Activated CD8-positive, alpha-beta memory T cell treated with anti-CD3 and anti-CD28 coated beads for 36 hours (primary cell): ENCODE measurements around the gene SLC6A14. TPM values are rescaled to one million over a fixed set of nuclear protein-coding genes. Genes with fewer than 3 reads are reported as not detected.

Experiments used
- CTCF ChIA-PET: fragments of 350-600 bp; sonication (Branson Sonifier 250); formaldehyde crosslinking; loops from one replicate; lab custom pipeline; 2021; ENCODE audit warnings: antibody characterized with exemption; lab: Charles Lee
- POLR2A ChIA-PET: fragments of 350-600 bp; sonication (Branson Sonifier 250); formaldehyde crosslinking; loops from one replicate; lab custom pipeline; 2021; ENCODE audit warnings: antibody characterized with exemption; lab: Charles Lee
- total RNA-seq, 2 experiments: library from RNA; stranded (reverse); gene quantifications; one replicate each; pipeline ENCODE4 v1.2.3, GENCODE V29; 2021

SLC6A14 gene, protein sequence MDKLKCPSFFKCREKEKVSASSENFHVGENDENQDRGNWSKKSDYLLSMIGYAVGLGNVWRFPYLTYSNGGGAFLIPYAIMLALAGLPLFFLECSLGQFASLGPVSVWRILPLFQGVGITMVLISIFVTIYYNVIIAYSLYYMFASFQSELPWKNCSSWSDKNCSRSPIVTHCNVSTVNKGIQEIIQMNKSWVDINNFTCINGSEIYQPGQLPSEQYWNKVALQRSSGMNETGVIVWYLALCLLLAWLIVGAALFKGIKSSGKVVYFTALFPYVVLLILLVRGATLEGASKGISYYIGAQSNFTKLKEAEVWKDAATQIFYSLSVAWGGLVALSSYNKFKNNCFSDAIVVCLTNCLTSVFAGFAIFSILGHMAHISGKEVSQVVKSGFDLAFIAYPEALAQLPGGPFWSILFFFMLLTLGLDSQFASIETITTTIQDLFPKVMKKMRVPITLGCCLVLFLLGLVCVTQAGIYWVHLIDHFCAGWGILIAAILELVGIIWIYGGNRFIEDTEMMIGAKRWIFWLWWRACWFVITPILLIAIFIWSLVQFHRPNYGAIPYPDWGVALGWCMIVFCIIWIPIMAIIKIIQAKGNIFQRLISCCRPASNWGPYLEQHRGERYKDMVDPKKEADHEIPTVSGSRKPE
- not detected for total RNA-seq

DNA sequence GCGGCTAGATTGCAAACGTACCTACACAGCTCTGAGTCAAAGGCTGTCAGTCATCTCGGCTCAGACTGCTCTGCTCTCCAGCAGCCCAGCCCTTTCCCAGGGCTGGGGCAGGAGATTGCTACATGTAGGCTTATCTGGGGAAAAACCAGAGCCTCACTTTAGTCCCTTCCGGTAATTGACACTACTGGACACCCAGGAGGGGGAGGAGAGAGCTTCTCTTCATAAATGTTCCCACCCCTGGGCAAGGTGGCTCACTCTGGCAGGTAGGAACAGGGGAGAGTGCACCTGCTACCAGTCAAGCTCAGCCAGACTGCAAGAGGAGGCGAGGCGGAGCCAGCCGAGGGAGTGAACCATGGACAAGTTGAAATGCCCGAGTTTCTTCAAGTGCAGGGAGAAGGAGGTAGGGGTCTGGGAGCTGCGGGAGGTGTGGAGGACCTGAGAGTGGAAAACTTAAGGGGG, at the start of gene SLC6A14:
Gene SLC6A14 (plus strand): TSS at position 249 of the 459 bp plus-strand sequence. CDS start 104 bp downstream, at position 353.
- ChIA-PET POLR2A (no interaction called here), CTCF (no interaction called here)

- ChIA-PET POLR2A (no interaction called here), CTCF (no interaction called here)
Measured at GRCh38 chrX:116395752-116396151, 40.7 kb upstream of the SLC6A14 start.

- POLR2A ChIA-PET: no interaction called here
- CTCF ChIA-PET: no interaction called here
Measured at GRCh38 chrX:116399681-116400080, 36.7 kb upstream of the SLC6A14 start.

- POLR2A ChIA-PET: no interaction called here
- CTCF ChIA-PET: no interaction called here
Measured at GRCh38 chrX:116409219-116409618, 27.2 kb upstream of the SLC6A14 start.

DNA sequence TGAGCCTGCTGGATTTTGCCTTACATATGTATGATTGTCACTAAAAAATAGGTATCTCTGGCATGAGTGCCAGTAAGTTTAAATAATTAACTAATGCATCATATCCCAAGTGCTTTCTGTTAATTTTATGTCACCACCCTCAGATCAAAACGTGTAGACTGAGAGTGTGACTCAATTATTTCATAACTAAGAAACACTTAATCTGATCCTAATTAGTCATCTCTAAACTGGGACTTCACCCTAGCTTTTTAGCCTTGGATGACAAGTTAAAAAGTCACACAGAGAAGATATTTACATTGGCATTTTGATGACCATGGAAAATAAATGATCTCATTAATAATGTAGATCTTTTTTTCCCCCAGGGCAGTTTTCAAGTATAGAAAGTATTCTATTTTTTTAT, 23.1 kb upstream of the SLC6A14 start:
- ChIA-PET CTCF (no interaction called here), POLR2A (no interaction called here)

GRCh38 chrX:116417214-116417613, 19.2 kb upstream of the SLC6A14 start:
- CTCF ChIA-PET: no interaction called here
- POLR2A ChIA-PET: no interaction called here

- POLR2A ChIA-PET: no interaction called here
- CTCF ChIA-PET: no interaction called here
Measured at GRCh38 chrX:116417968-116418367, 18.4 kb upstream of the SLC6A14 start.

DNA sequence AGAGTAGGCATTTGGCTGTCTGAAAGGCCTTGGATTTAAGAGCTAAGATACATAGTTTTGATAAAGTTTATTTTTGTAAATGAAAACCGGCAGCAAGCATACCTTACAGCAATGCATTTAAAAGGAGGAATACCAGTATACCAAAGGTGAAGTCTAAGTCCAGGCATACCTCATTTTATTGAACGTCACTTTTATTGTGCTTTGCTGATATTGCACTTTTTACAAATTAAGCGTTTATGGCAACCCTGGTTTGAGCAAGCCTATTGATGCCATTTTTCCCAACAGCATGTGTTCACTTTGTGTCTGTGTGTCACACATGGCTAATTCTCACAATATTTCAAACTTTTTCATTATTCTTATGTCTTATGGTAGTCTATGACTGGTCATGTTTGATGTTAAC, 8.4 kb upstream of the SLC6A14 start:
- POLR2A ChIA-PET: no interaction called here
- CTCF ChIA-PET: no interaction called here

GRCh38 chrX:116435597-116435996, 809 bp upstream of the SLC6A14 start:
- ChIA-PET POLR2A (no interaction called here), CTCF (no interaction called here)

GRCh38 chrX:116449156-116449555, 12.8 kb downstream of the SLC6A14 start:
- POLR2A ChIA-PET: no interaction called here

DNA sequence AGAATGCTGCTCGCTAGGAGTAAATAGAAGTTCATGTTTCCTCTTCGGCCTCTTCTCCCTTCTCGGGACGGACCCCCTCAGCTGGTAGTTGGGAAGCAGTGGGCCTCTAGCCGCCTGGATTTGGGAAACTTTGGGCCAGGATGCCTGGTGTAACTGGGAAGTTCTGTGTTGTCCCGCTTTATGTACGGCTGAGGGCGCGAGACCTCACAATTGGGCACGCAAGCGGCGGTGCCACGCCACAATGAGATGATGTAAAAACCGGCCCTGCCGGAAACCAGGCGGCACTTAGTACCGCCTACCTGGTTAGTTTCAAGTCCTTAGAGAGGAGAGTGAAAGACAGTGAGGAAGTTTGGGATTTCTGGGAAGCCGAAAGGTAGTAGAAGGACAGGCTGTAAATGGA, 26.4 kb downstream of the SLC6A14 start, which contains the start of gene CT83:
Gene CT83 (minus strand): TSS at position 155 of the 400 bp plus-strand sequence. CDS start 120 bp downstream, at position 35.
- CTCF ChIA-PET: no interaction called here
- POLR2A ChIA-PET: no interaction called here

More at GRCh38 chrX:116449156-116449555, 12.8 kb downstream of the SLC6A14 start:
- CTCF ChIA-PET: no interaction called here

DNA sequence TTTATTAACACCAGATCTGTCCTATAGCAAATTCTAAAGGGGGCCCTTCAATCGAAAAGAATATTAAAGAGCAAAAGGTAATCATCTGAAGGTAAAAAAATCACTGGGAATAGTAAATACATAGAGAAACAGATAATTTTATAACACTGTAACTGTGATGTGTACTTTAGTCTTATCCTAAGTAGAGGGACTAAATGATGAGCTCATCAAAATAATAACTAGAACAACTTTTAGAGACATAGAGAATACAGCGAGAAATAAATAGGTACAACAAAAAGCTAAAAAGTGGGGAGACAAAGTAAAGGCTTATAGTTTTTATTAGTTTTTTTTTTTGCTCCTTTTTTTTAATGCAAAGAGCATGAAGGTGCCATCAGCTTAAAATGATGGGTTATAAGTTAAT, 43.7 kb downstream of the SLC6A14 start:
- ChIA-PET CTCF (no interaction called here), POLR2A (no interaction called here)

DNA sequence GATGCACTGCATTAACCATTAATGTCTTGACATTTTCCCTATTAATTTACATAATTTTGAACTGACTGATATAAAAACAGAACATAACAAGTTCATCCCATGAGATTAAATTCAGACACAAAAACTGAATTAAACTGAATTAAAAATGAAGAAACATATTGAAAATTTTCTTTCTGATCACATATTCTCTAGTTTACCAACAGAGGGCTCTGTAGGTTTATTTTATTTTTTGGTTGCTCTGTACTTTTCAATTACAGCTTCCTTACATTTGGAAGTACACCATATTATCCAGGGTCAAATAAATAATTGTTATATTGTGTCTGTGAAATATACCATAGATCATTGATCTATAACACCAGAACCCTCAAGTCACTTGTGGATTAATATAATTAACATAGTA, 53.7 kb downstream of the SLC6A14 start:
- CTCF ChIA-PET: no interaction called here
- POLR2A ChIA-PET: no interaction called here

DNA sequence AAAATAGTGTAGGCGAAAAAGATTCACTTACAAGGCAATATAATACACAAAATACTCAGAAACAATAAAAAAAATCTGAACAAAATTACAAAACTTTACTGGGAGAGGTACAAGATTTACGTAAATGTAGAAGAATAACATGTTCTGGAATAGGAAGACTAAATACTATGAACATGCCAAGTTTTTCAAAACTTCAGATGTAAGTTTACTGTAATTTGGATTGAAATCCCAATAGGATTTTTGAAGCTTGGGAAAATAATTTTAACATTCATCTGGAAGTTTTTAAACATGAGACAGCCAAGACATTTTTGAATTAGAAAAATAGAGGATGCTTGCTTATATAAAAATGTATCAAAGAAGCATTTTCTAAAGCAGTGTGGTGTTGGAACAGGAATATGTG, 56.9 kb downstream of the SLC6A14 start:
- ChIA-PET CTCF (no interaction called here), POLR2A (no interaction called here)

DNA sequence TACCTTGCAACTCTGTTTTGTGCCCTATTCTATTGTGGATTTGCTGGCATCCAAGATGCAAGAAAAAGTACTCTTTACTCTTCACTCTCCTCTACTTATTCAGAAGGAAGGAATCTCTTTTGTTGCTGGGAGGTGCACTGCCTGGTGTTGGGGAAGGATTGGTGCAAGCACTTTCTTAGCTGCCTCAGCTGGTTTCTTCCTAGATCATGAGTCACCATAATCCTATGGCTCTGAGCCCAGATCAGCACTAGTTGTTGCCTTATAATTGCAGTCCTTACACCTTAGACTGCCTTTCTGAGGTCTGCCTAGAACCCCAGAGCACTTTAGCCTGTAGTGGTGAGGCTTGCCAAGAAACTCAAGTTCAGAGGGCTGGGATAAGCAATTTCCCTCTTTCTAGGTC, 63.4 kb downstream of the SLC6A14 start:
- ChIA-PET POLR2A (no interaction called here), CTCF (no interaction called here)

Other genes with a start within 250 kb of the SLC6A14 start
- gene CT83, start 26.4 kb downstream of the SLC6A14 start, total RNA-seq: not detected